Right renal cortex interstitium (tissue), 3 donors: ENCODE results near the gene CETN2. TPM values are rescaled to one million over a fixed set of nuclear protein-coding genes. Genes with fewer than 3 reads are reported as not detected.
"Not testable (repeated sequence)": the region's sequence is repeated elsewhere in the genome, so short reads cannot be mapped to it uniquely, and the experiment has no call there.

Experiments used
- DNase-seq, 3 donors: peaks; one replicate each; pipeline ENCODE4 v3.0.0-alpha.2; 2013; ENCODE audit warnings: low read depth in 3 of 3, low spot score in 2 of 3
- polyA plus RNA-seq, 3 donors: library from polyadenylated mRNA; unstranded; fragments of 120-200 nt; gene quantifications; one replicate each; pipeline ENCODE4 v1.2.1, GENCODE V29; 2013; ENCODE audit not compliant: insufficient read length in 3 of 3

The CETN2 gene
- polyA plus RNA-seq, 3 donors, result 132 to 135 (median 133) TPM

DNA sequence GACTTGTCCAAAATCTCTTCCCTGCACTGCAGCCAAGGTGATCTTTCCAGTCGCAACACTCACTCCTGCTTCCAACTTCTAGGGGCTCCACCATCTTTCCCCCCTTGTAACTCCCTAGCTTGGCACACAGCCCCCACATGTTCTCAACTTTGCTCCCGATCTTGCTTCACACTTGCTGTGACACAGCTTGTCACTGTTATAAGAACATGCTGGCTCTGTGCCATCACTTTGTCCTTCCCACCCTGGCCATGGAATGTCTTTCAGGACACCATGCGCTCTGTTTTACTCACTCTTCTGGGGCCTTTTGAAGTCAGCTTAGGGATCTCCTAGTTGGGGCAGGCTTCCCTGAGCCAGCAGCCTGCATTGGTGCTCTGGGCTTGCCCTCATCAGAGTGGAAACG lies 2.8 kb upstream of the CETN2 start:
- DNase-seq, result no peak

DNA sequence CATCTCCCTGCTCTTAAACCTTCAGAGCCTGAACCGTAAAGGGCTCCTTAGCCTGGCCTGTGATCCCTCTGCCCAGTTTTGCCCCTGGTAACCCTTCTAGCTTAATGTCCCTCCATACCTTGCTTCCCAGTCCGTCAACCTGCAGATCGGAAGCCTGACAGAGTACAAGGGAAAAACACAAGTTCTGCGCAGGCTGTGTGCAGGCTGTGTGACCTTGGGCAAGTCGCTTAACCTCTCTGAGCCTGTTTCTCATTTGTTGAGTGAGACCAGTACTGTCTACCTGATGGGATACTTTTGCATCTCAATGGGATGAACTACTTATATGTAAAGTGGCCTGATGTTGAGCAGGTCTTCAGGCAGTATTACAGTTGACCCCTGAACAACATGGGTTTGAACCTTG lies 2.0 kb upstream of the CETN2 start:
- DNase-seq, result no peak

DNA sequence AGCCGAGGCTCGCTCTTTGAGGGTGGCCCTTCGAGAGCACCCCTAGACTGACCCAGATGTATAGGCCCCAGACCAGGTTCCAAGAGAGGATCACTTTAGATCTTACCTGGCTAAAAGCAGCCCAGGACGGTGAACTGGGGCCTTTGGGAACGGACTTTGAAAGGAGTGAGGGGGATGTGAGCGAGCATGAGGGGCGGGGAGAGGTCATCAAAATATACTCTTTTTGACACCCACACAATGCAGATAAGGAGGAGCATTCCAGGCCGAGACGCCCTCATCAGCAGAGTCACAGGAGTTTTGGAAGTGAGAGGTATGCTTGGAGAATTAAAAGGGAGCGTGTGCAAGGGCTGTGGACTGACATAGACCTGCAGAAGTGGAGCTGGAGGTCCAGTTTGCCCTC lies 834 bp upstream of the CETN2 start:
- no peak for DNase-seq

DNA sequence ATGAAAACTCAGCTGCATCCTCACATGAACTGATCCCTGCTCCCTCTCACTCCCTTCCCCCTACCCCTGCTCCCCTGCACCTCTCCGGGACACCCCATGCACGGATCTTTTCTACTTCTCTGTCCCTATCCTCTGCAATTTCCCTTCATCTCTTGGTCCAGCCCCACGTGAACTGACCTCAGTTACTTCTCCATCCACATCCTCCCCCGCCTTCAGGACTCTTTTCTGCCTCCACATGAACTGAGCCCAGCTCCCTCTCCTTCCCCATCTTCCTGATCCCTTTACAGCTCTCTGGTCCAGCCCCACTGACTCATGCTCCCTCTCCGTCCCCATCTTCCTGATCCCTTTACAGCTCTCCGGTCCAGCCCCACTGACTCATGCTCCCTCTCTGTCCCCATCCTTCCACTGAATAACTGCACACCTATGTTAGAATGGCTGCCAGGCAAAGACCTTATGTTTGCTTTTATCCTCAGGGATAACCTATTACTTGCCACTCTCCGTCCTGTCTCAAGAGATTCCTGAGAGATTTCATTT lies 5.6 kb downstream of the CETN2 start:
- no peak for DNase-seq

DNA sequence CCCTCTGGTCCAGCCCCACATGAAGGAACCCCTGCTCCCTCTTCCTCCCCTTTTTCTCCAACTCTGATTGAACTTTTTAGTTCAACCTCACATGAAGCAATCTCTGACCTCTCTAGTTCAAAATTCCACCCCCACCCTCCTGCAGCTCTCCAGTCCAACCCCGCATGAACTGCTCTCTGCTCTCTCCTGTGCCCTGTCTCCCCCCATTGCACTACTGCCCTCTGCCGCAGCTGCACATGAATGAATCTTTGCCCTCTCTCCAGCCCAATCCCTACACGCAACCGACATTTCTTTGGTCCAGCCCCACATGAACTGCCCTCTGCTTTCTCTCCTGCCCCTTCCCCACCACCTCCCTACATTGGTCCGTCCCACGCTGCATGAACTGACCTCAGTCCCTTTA lies 6.9 kb downstream of the CETN2 start:
- DNase-seq, result no peak

DNA sequence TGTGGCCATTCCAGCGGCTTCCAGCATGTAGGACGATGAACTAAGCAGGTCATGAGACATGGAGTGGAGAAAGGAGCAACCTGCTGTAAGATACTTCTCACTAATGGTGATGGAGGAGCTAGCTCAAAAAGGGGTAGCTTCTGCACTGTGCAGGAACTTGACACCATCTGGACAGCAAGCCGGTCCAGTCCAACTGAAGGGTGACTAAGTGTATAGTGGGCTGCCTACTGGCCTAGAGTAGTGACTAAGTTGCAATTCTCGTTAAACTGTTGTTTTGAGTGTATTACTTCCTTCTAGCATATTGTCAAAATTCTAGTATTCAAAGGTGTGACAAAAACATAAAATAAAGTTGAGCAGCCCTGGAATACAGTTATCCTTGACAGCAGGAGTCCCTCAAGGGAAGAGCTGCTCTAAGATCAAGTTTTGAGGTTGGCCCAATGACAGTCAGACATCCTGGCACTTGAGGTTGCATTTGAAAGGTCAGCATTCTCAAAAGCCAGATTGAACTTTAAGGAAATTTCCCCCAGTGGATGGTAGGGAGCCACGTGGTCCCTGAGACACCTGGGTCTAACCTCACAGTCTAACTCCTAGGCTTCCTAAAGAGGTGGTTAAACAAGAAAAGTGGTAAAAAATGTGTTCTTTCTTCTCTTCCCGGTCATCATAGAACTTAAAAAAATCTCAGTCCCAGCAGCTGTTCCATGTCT lies 8.0 kb downstream of the CETN2 start:
- no peak for DNase-seq

DNA sequence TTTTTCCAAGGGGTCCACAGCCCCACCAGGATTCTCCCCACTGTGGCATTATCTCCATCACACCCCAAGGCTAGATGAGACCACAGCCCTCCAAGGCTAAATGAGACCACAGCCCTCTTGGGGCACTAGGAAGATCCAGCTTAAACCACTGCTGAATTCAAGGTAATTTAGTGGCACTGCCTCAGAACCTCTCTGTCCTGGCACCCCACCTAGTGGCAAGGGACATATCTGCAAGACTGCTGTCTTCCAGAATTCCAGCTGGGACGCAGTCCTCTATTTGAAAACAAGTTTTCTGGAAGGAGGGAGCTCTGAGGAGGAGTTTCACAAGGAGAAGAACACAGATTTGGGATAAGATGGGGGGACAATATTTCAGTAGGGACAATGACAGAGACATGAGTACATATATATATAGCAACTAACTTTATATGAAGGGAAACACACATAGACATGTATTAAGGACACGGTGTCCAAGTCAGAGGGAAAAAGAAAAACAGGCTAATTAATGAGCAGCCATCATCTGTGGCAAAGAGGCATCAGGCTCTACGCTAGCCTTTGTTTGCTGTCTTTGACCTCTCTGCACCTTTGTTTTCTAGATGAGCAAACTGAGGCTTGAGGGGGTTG lies 9.3 kb downstream of the CETN2 start:
- DNase-seq, result no peak

DNA sequence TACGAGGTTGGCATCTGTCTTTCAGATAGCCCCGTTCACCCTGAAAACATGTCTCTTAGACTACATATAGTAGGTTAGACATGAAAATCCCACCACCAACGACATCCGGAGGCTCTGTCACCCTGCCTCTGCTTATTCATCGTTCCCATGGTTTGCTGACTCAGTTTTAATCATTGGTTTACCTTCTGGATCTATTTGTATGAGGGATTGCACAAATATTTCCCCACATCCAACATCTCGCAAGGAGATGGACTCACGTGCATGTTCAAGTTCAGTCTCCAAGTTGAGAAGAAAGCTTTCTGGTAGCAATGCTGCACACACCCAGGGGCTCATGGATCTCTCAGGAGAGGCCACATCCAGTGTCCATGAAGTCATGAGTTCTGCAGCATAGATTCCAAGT lies 10.8 kb downstream of the CETN2 start:
- DNase-seq, result no peak

DNA sequence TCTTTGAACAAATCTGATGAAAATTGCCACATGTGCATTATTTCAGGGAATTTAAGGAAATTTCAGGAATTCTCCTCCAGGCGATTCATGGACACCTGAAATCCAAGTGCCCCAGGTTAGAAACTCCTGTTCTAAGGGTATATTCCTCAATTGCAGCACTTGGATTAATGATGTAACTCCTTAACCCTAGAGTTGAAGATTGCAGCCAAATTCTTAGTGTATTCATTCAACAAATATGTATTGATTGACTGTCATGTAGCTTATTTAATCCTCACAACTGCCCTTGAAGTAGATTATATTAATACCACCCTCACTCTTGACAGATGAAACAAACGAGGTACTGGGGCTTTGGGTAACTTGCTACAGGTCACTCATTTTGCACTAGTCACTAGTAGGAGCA lies 11.3 kb downstream of the CETN2 start:
- DNase-seq, result no peak

DNA sequence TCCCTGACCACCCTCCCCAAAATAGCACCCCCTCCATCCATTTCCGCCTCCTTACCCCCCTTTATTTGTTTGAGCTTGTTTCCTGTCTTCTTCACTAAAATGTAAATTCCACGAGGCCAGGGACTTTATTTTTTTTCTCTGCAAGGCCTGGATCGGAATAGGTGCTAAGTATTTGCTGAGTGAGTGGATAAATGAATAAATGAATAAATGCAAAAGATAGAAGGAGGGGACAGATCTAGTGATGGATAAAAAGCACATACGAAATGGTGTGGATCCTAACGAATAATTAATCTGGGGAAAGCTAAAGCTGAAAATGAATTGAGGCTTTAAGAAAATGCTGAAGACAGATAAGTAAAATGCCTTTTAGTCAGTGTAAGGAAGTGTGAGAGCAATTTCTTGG lies 12.2 kb downstream of the CETN2 start:
- no peak for DNase-seq

DNA sequence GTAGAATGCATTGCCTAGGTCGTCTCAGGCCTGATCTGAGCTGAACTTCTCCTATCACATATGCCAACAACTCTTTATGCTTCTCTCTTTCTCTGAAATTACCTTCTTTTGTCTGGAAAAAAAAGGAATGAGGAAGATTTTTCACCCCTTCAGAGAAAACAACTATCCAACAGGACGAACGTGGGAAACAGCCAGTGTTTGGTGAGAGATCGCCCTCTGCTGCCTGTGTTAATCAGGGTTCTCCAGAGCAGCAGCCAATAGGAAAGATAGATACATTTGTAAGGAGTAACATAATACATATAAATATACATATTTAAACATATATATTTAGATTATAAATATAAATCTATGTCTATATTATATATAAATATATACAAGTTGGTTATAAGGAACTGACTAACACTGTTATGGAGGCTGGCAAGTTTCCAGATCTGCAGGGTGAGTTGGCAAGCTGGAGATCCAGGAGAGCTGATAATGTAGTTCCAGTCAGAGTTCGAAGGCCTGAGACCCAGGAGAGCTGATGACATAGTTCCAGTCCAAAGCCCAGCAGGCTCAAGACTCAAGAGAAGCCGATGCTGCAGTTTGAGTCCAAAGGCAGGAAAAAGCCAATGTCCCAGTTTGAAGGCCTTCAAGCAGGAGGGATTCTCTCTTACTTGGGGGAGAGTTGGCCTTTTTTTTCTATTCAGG lies 13.3 kb downstream of the CETN2 start:
- no peak for DNase-seq

DNA sequence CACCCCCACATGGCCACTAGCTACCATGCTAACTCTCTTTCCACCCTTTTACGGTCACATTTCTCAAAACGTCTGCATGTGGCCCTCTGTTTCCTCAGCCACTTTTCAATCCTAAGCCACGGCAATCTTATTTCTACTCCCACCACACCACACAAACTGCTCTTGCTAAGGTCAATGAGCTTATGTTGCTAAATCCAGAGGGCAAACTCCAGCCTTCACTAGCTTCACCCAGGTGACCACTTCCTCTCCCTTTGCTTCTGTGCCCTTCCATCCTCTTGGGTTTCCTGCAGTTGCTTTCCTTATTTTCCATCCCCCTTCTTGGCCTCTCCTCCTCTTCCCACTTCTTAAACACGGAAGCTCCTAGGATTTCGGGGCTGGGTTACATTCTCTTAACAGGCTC lies 16.5 kb downstream of the CETN2 start:
- DNase-seq, result no peak

DNA sequence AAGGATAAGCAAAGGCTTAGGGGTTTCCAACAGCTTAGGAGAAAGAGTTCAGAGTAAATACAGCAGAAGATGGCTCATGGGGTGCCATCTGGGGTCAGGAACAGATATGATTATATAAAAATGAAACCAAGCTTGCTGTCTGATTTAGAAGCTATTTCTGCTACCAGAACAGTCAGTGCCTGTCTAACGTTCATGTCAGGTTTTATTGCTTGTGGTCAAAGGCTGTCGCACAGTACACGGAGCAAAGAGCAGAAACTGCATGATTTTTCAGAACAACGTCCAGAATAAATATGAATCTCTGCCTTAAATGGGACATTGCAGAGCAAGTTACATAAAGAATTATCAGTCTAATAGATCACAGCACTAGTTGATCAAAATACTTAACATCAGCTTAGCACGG lies 17.4 kb downstream of the CETN2 start:
- DNase-seq, result no peak

DNA sequence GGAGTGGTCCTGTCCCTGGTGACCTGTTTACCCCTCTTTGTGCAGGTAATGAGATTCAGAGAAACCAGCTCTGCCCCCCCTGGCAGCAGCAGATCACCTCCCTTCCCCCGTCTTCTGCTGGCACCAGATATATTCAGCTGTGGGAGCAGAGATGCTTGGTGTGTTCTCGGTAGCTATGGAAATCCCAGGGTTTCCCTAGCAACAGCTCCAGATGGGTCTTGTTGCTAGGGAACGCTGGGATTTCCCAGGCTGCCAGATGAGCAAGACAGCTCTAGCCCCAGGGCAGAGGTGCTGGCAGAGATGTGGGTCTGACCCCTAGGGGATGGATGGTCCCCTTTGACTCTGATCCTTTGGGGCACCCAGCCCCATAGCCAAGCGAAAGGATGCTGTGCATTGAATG lies 20.2 kb downstream of the CETN2 start:
- DNase-seq, result no peak

DNA sequence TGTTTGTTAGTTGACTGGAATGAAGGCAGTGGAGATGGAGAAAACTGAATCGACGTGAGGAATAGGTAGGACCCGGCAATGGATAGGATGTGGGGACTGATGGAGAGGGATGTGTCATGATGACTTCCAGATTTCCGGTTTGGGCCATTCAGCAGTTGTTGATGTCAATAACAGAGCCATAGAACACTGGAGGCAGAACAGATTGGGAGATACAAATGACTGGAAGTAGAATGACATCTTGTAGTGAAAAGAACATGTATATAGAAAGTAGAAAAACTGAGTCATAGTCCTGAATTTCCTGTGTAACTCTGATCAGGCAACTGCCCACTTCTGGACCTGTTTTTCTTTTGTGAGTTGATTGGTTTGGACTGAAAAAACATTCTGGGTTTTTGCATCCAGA lies 24.5 kb downstream of the CETN2 start:
- no peak for DNase-seq

DNA sequence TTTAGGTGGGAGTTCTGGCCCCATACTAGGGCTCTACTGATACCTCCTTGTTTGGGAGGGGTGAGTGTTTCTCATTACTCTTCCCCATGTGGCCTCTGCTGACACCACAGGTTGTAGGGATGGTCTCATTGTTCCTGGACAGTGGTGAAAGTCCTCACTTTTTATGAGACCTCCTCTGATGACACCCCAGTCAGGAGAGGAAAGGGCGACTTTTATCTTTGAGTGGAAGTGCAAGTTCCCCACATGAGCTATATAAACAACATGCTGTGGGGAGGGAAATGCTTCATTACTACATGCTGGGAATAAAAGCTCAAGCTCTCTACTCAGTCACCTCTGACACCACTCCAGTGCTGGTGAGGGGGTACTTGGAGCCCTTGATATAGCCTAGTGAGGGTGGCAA lies 31.6 kb downstream of the CETN2 start:
- no peak for DNase-seq

DNA sequence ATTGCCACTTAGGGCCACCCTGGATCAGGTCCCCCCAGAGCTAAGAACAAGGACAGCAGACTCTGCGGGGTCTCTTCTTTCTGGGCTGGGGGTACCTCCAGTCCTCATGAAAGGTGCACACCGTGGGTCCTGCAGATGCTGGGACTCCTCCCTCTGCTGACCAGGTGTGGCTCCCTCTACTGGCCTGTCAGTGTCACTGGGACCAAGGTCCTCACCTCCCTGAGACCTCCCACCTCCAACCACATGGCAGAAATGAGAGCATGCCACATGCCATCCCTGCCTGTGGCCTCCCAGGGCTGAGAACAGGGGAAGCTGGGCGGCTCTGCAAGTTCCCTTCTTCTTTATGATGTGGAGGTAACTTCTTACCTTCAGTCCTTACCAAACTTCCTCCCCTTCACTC lies 43.5 kb downstream of the CETN2 start:
- not testable (repeated sequence) for DNase-seq

Other genes with a start within 250 kb of the CETN2 start
- 1 to 10 TPM; 1.4 to 2.0 (median 1.6) TPM for gene GABRQ, start 192.9 kb downstream of the CETN2 start, polyA plus RNA-seq
- gene MAGEA3, start 132.0 kb downstream of the CETN2 start, polyA plus RNA-seq, result not detected
- gene CSAG2, start 121.5 kb downstream of the CETN2 start, polyA plus RNA-seq, result not detected
- gene MAGEA2B, start 116.1 kb downstream of the CETN2 start, polyA plus RNA-seq, result not detected
- gene CSAG1, start 97.0 kb downstream of the CETN2 start, polyA plus RNA-seq, result not detected
- not detected for gene MAGEA12, start 97.0 kb downstream of the CETN2 start, polyA plus RNA-seq
- gene MAGEA2, start 76.9 kb downstream of the CETN2 start, polyA plus RNA-seq, result not detected
- not detected for gene CSAG3, start 71.5 kb downstream of the CETN2 start, polyA plus RNA-seq
- not detected for gene MAGEA6, start 61.1 kb downstream of the CETN2 start, polyA plus RNA-seq
- gene NSDHL, start 306 bp upstream of the CETN2 start, polyA plus RNA-seq, result 10 to 100 TPM; 30.8 to 31.8 (median 31.2) TPM
- gene ZNF185, start 67.3 kb upstream of the CETN2 start, polyA plus RNA-seq, result 10 to 100 TPM; 46.7 to 50.7 (median 49.5) TPM
- under 1 TPM; 0.10 to 0.40 (median 0.21) TPM for gene PNMA5, start 163.4 kb upstream of the CETN2 start, polyA plus RNA-seq
- 10 to 100 TPM; 16.7 to 27.8 (median 24.7) TPM for gene PNMA3, start 225.7 kb upstream of the CETN2 start, polyA plus RNA-seq
- gene PNMA6A, start 241.7 kb upstream of the CETN2 start, polyA plus RNA-seq, result 1 to 10 TPM; 7.0 to 9.9 (median 7.8) TPM